CMK (cell line): ENCODE results near the gene PHACTR3.

Experiments used
- DNase-seq: peaks from one replicate; pipeline ENCODE4 v3.0.0-alpha.2; 2010; ENCODE audit warnings: low read depth

The PHACTR3 gene

GRCh38 chr20:59620860-59621505 is 16.6 kb downstream of the PHACTR3 start:
- no peak for DNase-seq

- DNase-seq: no peak
These were observed 18.2 kb downstream of the PHACTR3 start for GRCh38 chr20:59622496-59622895.

DNA sequence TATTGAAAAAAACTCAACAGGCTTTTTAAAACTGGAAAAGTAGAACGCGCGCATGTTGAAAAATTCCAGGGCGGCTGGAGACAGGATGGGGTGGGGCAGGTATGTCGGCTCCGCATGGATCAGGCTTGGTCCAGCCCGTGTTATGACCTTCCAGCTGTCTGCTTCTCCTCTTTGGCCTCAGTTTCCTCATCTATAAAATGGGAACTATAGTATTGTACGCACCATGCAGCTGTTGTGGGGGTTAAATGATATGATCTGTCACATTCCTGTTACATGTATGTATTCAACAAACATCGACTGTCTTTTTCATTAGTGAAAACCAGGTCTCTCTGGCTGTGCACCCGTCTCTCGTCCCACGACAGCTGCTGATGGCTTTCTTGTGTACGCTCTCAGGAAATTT is 18.8 kb downstream of the PHACTR3 start:
- no peak for DNase-seq

GRCh38 chr20:59623583-59623982 is 19.2 kb downstream of the PHACTR3 start:
- no peak for DNase-seq

DNA sequence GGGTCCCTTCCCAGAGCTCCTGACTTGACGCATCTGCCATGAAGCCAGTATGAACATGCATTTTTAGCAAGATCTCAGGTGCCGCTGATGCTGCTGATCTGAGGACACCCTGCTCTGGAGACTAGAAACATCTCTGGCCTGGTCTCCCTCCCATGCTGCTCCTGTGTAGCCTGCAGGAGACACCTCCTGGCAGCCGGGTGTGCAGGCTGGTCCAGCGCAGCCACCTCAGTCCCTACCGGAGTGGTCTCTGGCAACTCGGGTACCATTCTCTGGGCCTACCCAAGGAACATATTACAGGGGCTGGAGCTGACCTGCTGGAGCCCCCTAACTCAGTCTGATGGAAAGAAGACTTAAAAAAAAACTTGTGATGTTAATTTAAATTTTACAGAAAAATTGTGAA is 20.1 kb downstream of the PHACTR3 start:
- no peak for DNase-seq

GRCh38 chr20:59625214-59625922 is 21.0 kb downstream of the PHACTR3 start:
- DNase-seq: no peak

- no peak for DNase-seq
These were observed 23.0 kb downstream of the PHACTR3 start for GRCh38 chr20:59627298-59627697.

- no peak for DNase-seq
These were observed 23.8 kb downstream of the PHACTR3 start for GRCh38 chr20:59628171-59628570.

- DNase-seq: no peak
These were observed 25.1 kb downstream of the PHACTR3 start for GRCh38 chr20:59629141-59630045.

DNA sequence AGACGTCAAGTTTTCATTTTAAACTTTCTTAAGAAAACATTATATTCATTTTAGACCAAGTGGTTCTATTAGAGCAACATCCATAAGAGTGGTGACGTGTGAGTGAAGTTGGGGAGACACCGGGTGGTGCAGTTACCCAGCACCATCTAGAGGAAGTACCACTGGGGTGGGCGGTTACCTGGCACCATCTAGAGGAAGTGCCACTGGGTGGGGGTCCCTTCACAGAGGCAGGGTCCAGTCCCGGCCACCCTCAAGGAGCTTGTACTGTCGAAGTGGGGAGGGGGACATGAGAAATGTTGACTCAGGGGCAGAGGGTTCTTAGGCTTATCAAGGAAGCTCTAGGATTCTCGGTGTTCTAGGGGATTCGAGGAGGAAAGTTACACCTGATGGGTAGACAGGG is 26.2 kb downstream of the PHACTR3 start:
- DNase-seq: no peak

DNA sequence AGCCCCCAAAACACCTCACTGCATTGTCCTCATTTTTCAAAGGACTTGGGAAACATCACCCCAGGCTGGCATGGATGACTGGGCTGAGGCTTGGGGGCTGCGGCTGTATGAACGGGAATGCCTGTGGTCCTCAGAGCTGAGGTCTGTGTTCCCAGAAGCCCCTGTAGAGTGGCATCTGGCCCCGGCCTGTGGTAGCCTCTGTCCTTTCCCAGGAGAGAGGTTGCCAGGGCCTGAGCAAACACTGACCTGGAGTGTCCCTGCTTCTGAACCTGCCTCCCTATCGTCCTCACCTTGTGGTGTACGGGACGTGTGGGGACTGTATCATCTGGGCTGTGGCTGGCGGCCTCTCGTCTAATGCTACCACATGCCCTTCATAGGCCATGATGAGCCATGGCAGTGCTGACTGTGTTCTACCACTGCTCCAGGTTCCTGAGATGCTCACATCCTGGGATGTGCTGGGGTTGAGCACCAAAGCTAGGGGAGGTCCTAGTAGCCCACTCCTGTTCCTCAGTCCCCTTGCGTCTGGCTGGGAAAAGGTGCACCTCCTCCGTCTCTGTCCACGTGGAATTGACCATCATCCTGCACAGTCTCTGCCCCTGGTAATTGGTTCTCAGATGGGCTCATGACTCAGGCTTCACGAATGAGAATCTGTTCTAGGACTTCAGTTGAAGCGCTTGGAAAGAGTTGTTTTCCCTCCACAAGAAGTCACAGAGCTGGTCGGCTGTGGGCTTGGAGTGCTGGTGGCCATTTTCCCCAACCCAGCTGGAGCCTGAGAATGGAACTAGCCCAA is 27.6 kb downstream of the PHACTR3 start:
- no peak for DNase-seq

- no peak for DNase-seq
These were observed 28.3 kb downstream of the PHACTR3 start for GRCh38 chr20:59632541-59633113.

- no peak for DNase-seq
These were observed 29.4 kb downstream of the PHACTR3 start for GRCh38 chr20:59633656-59634251.

DNA sequence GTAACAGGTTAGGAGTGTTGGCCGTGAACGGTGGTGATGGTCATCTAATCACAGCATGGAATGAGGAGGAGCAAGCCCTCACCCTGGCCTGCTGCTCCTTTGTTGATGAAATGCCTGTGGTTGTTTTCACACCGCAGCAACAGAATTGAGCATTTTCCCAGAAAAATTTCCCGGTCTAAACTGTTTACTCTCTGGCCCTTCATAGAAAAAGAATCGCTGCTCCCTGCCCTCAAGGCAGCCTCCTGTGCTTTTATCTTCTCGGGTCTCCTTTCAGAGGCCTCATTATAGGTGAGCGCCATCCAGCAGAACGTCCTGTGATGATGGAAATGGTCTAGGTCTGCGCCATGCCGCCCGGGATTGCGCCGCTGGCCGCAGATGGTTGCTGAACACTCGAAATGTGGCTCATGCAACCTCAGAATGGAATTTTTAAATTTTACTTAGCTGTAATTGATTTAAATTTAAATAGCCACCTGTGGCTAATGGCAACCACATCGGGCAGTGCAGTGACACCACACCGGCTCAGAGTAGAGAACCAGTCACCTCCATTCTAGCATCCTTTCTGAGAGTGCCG is 30.2 kb downstream of the PHACTR3 start:
- DNase-seq: no peak

DNA sequence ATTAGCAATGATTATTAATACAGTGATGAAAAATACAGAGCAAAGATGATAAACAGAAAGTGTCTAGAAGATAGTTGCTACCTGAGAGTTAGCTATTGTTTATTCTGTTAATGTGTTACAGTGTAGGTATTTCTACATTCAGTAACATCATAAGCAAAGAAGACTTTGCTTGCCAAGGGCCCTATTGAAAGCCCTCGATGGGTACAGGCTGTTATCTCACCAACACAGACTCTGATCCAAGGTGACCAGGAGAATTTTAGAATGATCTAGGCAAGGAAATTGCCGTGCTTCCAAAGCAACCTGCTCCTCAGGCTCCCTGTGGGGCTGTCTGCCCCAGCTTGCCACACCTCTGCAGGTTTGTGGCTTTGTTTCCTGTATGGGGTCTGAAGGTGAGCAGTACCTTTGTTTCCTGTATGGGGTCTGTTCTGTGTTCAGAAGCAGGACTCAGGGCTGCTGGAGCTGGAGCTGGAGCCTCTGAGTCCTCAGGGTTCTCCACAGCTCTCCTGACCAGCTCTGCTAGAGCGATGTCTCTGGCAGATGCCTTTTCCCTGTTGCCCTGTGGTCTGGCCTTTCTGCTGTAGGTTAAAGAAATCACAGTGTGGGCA is 32.5 kb downstream of the PHACTR3 start:
- DNase-seq: no peak

DNA sequence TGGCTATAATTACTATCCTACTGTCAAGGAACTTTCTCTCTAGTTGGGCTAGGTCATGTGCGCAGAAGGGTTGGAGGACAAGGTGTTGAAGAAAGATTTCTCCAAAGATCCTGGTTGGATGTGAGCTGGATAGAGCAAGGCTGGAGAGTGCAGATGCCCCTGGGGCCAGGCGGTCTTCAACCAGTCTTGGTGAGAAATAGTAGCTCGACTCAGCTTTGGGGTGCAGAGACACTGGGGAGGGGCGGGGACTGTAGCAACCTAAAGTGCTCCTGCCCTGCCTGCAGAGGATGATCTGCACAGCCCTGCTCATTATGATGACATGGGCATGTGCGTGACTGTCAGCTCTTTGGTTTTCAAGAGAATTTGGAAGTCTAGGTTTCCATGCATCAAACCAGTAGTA is 35.9 kb downstream of the PHACTR3 start:
- DNase-seq: no peak

DNA sequence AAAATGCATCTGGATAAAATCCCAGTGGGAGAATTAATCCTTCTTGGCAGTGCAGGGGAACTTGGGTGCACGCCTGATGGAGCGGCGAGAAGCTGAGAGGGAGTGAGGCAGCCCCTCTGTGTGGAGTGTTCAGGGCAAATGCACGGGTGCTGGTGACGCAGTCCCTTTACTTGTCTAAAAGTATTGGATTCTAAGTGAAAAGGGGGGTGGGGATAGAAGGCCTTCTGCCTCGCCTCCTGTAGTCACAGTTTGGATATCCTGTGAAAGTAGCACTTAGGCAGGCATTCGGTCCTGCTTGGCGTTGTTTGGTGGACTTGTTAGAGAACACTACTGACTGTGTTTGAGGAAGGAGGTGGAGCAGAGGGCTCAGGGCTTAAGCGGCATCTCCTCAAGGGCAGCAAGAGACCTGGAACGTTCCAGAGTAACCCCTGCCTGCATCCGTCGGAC is 39.3 kb downstream of the PHACTR3 start:
- DNase-seq: no peak

DNA sequence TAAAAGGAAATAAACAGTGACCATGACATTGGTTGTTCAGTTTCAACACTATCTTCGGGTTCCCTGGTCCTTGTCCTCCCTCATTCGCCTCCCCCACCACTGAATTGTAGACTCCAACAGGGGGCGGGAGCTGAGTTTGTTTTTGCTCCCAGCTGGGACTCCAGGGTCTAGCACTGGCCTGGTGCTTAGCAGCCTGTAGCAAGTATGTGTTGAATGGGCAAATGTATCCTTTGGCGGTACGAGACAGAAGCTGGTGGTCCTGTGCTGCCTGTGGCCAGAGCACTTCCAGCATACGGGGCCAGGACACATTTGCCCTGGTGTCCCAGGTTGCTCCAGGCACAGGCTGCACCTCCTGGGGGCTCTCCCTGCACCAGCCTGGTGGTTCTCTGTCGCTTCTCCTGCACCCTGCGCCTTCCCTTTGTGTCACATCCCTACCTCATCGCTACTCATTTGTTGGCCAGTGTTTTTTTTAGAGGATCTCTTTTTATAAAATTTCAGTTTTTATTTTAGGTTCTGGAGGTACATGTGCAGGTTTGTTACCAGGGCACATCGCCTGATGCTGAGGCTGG is 40.1 kb downstream of the PHACTR3 start:
- no peak for DNase-seq

DNA sequence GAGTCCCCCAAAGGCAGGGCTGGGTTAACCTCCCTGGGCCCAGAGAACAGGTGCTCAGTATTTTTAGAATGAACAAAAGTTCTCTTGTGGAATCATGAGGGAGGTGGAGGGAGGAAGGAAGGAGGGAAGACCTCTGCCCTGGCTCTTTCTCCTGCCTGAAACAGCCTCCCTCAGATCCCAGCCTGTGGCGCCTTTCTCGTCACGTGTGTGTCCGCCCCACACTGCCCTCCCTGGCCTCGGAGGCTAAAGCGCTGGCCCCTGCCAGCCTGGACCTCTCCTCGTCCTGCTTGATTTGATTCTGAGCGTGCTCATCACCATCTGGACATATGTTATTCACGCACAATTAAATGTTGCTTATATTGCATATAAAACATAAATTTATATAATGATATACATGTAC is 40.9 kb downstream of the PHACTR3 start:
- DNase-seq: no peak

DNA sequence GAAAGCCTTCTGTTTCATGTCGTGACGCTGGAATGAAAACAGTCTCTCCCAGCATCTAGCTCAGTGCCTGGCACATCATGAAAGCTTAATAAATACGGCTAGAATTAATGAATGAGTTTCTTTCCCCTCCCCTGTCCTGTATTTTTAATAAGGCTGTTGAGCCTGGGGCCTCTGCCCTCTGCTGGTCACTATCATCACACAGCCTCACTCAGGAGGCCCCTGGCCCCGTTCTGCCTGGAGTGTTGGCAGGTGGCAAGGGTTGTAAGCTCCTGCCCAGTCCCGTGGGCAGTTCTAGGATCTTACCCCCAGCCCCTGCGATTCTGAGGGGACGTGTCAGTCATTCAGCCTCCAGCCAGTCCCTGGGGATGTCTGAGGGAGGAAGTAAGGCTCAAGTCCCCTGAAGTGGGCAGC is 41.4 kb downstream of the PHACTR3 start:
- DNase-seq: no peak
